ENCODE measurements around the gene MEF2C. TPM values are rescaled to one million over a fixed set of nuclear protein-coding genes. Genes with fewer than 3 reads are reported as not detected.

MEF2C gene
- total and polyA plus RNA-seq, 3 experiments from 2014 or later, result 0.31 to 0.85 TPM; not detected in 1

DNA sequence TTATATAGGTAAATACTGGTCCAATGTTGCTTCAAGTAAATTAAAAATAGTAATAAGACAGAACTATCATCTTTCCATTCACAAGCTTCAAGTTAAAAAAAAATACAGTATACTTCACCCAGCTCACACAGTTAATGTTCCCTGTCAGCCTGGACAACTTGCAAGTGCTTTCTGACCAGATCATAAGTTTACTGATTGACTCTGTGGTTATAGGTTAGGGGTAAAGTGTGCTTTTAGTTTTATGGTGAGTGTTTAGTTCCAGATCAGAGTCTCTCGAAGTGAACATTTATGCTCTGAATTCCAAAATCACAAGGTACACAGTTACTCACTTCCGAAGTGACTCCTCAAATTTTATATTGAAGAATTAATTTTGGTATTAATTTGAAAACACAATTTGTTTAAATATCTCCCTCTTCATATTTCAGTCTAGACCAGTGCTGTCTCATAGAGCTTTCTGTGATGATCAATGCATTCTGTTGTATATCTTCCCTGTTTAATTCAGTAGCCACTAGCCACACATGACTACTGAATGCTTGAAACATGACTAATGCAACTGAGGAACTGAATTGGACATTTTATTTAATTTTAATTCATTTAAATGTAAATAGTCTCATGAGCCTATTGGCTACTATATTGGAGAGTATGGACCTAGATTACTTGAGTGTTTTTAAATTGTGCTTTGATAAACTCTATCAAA lies 90.7 kb downstream of the MEF2C start:
- Histone ChIP-seq H3K27me3 (ENCODE audit: insufficient read depth, low read length, poor library complexity, severe bottlenecking) (no peaks in the 10 kb centered on the region), H3K4me1 (ENCODE audit: insufficient read depth, low read length) (no peaks in the 10 kb centered on the region), H3K9me3 (ENCODE audit: low read length) (no peaks in the 10 kb centered on the region), H3K27ac (ENCODE audit: low read depth, low read length) (no peak overlapping the region), H3K4me3 (ENCODE audit: low read length) (no peak overlapping the region), H3K36me3 (ENCODE audit: insufficient read depth, low read length) (no peaks in the 10 kb centered on the region)
- DNase-seq, result no peak
- Mint-ChIP-seq H3K36me3 (no peaks in the 10 kb centered on the region), H3K27ac (no peak overlapping the region), H3K4me3 (no peak overlapping the region), H3K4me1 (no peaks in the 10 kb centered on the region), H3K9me3 (peaks cover 0 to 5% (median 3%) of the 10 kb centered on the region in 5 donors), H3K27me3 (peaks cover 0 to 2% of the 10 kb centered on the region in 2 donors)
- ChIA-PET CTCF (no interaction called here), POLR2A (no interaction called here)

DNA sequence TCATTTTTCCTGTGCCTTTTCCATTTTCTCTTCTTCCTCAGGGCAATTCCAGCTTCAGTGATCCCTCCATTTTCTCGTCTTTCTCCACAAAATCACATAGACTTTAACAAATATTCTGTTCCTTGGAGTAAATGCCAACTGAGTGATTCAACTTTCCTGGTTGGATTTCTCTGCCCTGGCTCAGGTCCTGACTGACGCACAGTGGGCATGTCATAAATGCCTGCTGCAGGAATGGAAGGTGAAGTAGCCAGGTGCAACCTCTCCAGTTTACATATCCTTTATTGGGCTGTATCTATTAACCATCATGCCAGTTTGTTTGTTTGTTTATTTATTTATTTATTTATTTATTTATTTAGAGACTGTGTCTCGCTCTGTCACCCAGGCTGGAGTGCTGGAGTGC lies 95.1 kb downstream of the MEF2C start:
- peaks cover 0 to 2% (median 0%) of the 10 kb centered on the region in 5 donors for H3K9me3 Mint-ChIP-seq
- no peak overlapping the region for H3K27ac Mint-ChIP-seq
- Histone ChIP-seq H3K27me3 (ENCODE audit: insufficient read depth, low read length, poor library complexity, severe bottlenecking) (no peaks in the 10 kb centered on the region), H3K27ac (ENCODE audit: low read depth, low read length) (no peak overlapping the region), H3K4me1 (ENCODE audit: insufficient read depth, low read length) (no peaks in the 10 kb centered on the region), H3K36me3 (ENCODE audit: insufficient read depth, low read length) (no peaks in the 10 kb centered on the region), H3K9me3 (ENCODE audit: low read length) (no peaks in the 10 kb centered on the region), H3K4me3 (ENCODE audit: low read length) (no peak overlapping the region)
- H3K27me3 Mint-ChIP-seq, result peaks cover 3 to 4% of the 10 kb centered on the region in 2 donors
- no peak overlapping the region for H3K4me3 Mint-ChIP-seq
- H3K4me1 Mint-ChIP-seq, result peaks cover 0 to 2% (median 0%) of the 10 kb centered on the region in 3 donors
- no peak for DNase-seq
- H3K36me3 Mint-ChIP-seq, result no peaks in the 10 kb centered on the region
- CTCF ChIA-PET, result no interaction called here
- POLR2A ChIA-PET, result no interaction called here

DNA sequence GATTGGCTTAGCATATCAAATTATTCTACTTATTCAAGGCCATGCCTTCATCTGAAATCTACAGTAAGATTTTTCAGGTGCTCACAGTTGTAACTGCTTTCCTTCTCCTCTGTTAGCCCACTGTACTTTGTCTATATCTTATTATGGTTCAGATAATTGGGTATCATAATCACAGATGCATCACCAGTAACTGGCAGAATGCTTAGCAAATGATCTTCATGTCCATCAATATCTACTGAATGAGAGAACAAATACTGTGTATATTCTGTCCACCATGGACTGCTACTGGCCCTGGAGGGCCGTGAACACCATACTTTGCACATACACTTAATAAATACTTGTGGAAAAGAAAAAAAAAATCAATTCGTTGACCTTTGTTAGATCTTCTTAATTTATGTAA lies 96.2 kb downstream of the MEF2C start:
- DNase-seq, result no peak
- no peak overlapping the region for H3K27ac ChIP-seq (ENCODE audit: low read depth, low read length)
- peak overlapping the region in 1 of 8 donors; percentile 74 for H3K27ac Mint-ChIP-seq
- no peaks in the 10 kb centered on the region for H3K36me3 Mint-ChIP-seq
- H3K9me3 ChIP-seq (ENCODE audit: low read length), result no peaks in the 10 kb centered on the region
- H3K4me1 Mint-ChIP-seq, result peaks cover 0 to 2% (median 0%) of the 10 kb centered on the region in 3 donors
- H3K27me3 ChIP-seq (ENCODE audit: insufficient read depth, low read length, poor library complexity, severe bottlenecking), result no peaks in the 10 kb centered on the region
- H3K4me1 ChIP-seq (ENCODE audit: insufficient read depth, low read length), result no peaks in the 10 kb centered on the region
- no peak overlapping the region for H3K4me3 ChIP-seq (ENCODE audit: low read length)
- no peaks in the 10 kb centered on the region for H3K36me3 ChIP-seq (ENCODE audit: insufficient read depth, low read length)
- CTCF ChIA-PET, result no interaction called here
- H3K4me3 Mint-ChIP-seq, result no peak overlapping the region
- H3K27me3 Mint-ChIP-seq, result peaks cover 3 to 4% of the 10 kb centered on the region in 2 donors
- peaks cover 0 to 2% (median 0%) of the 10 kb centered on the region in 5 donors for H3K9me3 Mint-ChIP-seq
- POLR2A ChIA-PET, result no interaction called here

DNA sequence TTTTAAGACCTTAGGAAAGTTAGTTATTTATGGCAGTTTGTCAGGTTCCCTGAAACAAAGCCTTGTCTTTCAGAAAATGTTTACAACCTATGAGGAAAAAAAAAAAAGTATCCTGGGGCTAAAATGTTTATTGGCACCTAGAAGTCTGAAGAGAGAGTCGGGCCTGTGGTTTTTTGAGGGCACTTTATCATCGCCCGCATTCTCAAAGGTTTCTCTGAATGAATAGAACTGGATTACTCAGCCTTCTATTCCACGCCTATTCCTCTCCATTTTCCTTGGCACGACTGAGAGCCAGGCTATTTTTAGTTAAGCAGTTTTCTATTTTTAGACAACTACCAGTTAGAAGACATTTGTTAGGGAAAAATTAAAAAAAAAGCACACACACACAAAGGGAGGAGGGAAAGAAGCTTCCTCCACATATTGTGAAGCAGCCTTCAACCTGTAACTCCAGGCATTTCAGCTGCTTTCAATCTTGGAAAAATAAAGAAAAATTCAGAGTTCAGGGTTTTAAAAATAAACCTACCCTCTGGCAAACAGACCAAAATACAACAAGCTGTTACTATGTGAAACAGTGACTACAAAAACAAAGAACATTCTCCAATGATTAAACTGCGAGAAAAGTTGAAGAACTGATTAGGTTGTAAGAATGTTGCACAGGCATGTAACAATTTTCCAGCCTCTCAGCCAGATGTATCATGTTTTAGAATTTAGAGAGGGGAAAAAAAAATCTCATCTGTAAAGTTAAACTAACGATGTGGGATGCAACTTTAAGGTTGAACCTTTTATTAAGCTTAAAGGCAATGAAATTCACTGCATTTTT lies 97.0 kb downstream of the MEF2C start:
- no peak overlapping the region for H3K27ac ChIP-seq (ENCODE audit: low read depth, low read length)
- no peaks in the 10 kb centered on the region for H3K4me1 ChIP-seq (ENCODE audit: insufficient read depth, low read length)
- Mint-ChIP-seq H3K9me3 (peaks cover 0 to 2% (median 0%) of the 10 kb centered on the region in 5 donors), H3K4me1 (peaks cover 0 to 2% (median 0%) of the 10 kb centered on the region in 3 donors), H3K27ac (no peak overlapping the region), H3K36me3 (no peaks in the 10 kb centered on the region), H3K4me3 (no peak overlapping the region), H3K27me3 (peaks cover 3 to 4% of the 10 kb centered on the region in 2 donors)
- H3K27me3 ChIP-seq (ENCODE audit: insufficient read depth, low read length, poor library complexity, severe bottlenecking), result no peaks in the 10 kb centered on the region
- no peaks in the 10 kb centered on the region for H3K36me3 ChIP-seq (ENCODE audit: insufficient read depth, low read length)
- no peak overlapping the region for H3K4me3 ChIP-seq (ENCODE audit: low read length)
- H3K9me3 ChIP-seq (ENCODE audit: low read length), result no peaks in the 10 kb centered on the region
- ChIA-PET CTCF (no interaction called here), POLR2A (no interaction called here)
- DNase-seq, result no peak

DNA sequence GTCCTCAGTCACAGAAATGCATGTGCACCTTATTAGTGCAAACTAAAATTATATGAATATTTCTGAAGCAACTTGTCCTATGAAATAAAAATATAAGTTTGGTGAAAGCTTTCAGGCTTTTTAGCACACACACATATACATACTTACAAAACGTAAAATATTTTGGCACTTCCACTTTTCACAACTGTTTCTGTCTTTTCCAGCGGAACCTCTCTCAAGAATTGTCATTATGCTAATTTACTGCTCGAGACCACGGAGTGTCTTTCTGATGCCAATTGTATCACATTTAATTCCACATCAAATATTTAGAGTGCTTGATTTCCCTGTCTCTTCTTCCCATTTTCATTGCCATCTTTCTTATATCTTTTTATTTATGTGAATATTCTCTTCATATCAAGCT lies 100.4 kb downstream of the MEF2C start:
- no peaks in the 10 kb centered on the region for H3K9me3 ChIP-seq (ENCODE audit: low read length)
- no peak overlapping the region for H3K4me3 ChIP-seq (ENCODE audit: low read length)
- H3K27ac ChIP-seq (ENCODE audit: low read depth, low read length), result no peak overlapping the region
- H3K27me3 Mint-ChIP-seq, result peaks cover 2 to 3% of the 10 kb centered on the region in 2 donors
- DNase-seq, result no peak
- no peaks in the 10 kb centered on the region for H3K4me1 ChIP-seq (ENCODE audit: insufficient read depth, low read length)
- peaks cover 0 to 2% (median 0%) of the 10 kb centered on the region in 3 donors for H3K4me1 Mint-ChIP-seq
- peaks cover 0 to 2% (median 0%) of the 10 kb centered on the region in 5 donors for H3K9me3 Mint-ChIP-seq
- no peaks in the 10 kb centered on the region for H3K27me3 ChIP-seq (ENCODE audit: insufficient read depth, low read length, poor library complexity, severe bottlenecking)
- POLR2A ChIA-PET, result no interaction called here
- H3K36me3 ChIP-seq (ENCODE audit: insufficient read depth, low read length), result no peaks in the 10 kb centered on the region
- H3K36me3 Mint-ChIP-seq, result no peaks in the 10 kb centered on the region
- H3K4me3 Mint-ChIP-seq, result no peak overlapping the region
- H3K27ac Mint-ChIP-seq, result no peak overlapping the region
- CTCF ChIA-PET, result interaction anchor here (0.7 kb wide), 1 partner anchor 16 kb away, joined by 3 read pairs; no protein-coding TSS in a partner anchor

DNA sequence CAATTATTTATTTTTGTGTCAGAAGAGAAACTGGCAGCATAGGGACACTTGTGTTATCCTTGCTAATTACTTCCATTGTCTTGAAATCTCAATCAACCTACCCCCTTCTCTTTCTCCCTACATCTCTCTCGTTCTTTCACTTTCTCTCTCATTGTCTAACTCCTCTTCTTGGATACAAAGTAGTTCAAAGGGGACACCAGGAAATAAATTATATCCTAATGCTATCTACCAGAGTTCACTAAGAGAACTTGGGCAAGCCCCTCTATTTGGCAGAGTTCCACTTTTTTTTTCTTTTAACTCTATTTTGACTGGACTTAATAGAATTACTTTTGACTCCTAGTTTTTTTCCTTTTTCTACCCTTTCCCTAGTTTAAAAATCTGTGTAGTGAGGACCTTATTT lies 102.2 kb downstream of the MEF2C start:
- Histone ChIP-seq H3K36me3 (ENCODE audit: insufficient read depth, low read length) (no peaks in the 10 kb centered on the region), H3K4me1 (ENCODE audit: insufficient read depth, low read length) (no peaks in the 10 kb centered on the region), H3K27me3 (ENCODE audit: insufficient read depth, low read length, poor library complexity, severe bottlenecking) (no peaks in the 10 kb centered on the region), H3K27ac (ENCODE audit: low read depth, low read length) (no peak overlapping the region), H3K9me3 (ENCODE audit: low read length) (no peaks in the 10 kb centered on the region), H3K4me3 (ENCODE audit: low read length) (no peak overlapping the region)
- ChIA-PET CTCF (no interaction called here), POLR2A (no interaction called here)
- Mint-ChIP-seq H3K36me3 (no peaks in the 10 kb centered on the region), H3K4me1 (peaks cover 0 to under 1% (median 0%) of the 10 kb centered on the region in 3 donors), H3K9me3 (peaks cover 0 to 2% (median 0%) of the 10 kb centered on the region in 5 donors), H3K27me3 (peaks cover 2 to 3% of the 10 kb centered on the region in 2 donors), H3K27ac (no peak overlapping the region), H3K4me3 (no peak overlapping the region)
- no peak for DNase-seq

DNA sequence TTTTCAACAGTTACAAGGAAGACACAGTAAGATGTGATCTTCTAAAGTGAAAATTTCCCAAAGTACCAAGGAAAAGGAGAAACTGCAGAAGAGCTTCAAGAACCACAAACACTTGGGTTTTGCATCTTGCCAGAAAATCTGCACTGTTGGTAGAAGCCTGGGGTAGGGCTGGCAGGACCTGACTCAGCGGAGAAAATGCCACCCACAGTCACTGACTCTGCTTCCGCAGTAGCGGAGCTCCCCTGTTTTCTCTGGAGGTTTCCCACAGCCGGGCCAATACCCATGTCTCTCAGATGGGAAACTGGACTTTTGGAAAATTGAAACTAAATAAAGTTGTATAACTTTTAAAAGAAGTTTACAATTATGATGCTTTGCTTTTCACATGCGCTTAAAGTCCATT lies 104.2 kb downstream of the MEF2C start:
- no peak overlapping the region for H3K4me3 ChIP-seq (ENCODE audit: low read length)
- Mint-ChIP-seq H3K9me3 (peaks cover 0 to 2% (median 0%) of the 10 kb centered on the region in 5 donors), H3K27me3 (peaks cover 0 to 3% of the 10 kb centered on the region in 2 donors), H3K4me3 (no peak overlapping the region), H3K27ac (no peak overlapping the region), H3K4me1 (no peaks in the 10 kb centered on the region), H3K36me3 (no peaks in the 10 kb centered on the region)
- H3K4me1 ChIP-seq (ENCODE audit: insufficient read depth, low read length), result no peaks in the 10 kb centered on the region
- no peaks in the 10 kb centered on the region for H3K9me3 ChIP-seq (ENCODE audit: low read length)
- no peak for DNase-seq
- H3K36me3 ChIP-seq (ENCODE audit: insufficient read depth, low read length), result no peaks in the 10 kb centered on the region
- H3K27ac ChIP-seq (ENCODE audit: low read depth, low read length), result no peak overlapping the region
- H3K27me3 ChIP-seq (ENCODE audit: insufficient read depth, low read length, poor library complexity, severe bottlenecking), result no peaks in the 10 kb centered on the region
- CTCF ChIA-PET, result no interaction called here
- POLR2A ChIA-PET, result no interaction called here

DNA sequence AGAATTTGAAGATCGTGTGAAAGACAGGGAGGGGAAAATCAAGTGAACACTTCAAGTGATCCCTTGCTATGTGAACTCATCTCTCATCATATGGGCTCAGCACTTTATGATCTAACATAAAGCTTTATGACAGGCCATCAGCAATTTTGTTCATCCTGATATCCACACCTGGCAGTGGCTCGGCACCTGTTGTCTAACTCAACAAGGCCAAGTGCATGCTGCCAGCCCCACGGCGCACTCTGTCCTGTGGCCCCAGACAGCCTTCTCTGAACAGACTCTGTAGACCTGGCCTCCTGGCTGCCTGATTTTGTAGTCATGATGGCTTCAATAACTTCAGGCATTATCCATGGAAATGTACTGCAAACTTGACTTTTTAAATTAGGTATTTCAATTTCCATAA lies 106.3 kb downstream of the MEF2C start:
- DNase-seq, result no peak
- no peaks in the 10 kb centered on the region for H3K9me3 ChIP-seq (ENCODE audit: low read length)
- Mint-ChIP-seq H3K4me3 (no peak overlapping the region), H3K27me3 (no peaks in the 10 kb centered on the region), H3K9me3 (no peaks in the 10 kb centered on the region), H3K36me3 (no peaks in the 10 kb centered on the region), H3K4me1 (no peaks in the 10 kb centered on the region), H3K27ac (no peak overlapping the region)
- POLR2A ChIA-PET, result no interaction called here
- CTCF ChIA-PET, result no interaction called here
- H3K27me3 ChIP-seq (ENCODE audit: insufficient read depth, low read length, poor library complexity, severe bottlenecking), result no peaks in the 10 kb centered on the region
- no peaks in the 10 kb centered on the region for H3K4me1 ChIP-seq (ENCODE audit: insufficient read depth, low read length)
- H3K36me3 ChIP-seq (ENCODE audit: insufficient read depth, low read length), result no peaks in the 10 kb centered on the region
- no peak overlapping the region for H3K27ac ChIP-seq (ENCODE audit: low read depth, low read length)
- H3K4me3 ChIP-seq (ENCODE audit: low read length), result no peak overlapping the region
